ENCODE measurements around the gene IL2RA. TPM values are rescaled to one million over a fixed set of nuclear protein-coding genes. Genes with fewer than 3 reads are reported as not detected.
"Not testable (repeated sequence)": the region's sequence is repeated elsewhere in the genome, so short reads cannot be mapped to it uniquely, and the experiment has no call there.

The IL2RA gene

DNA sequence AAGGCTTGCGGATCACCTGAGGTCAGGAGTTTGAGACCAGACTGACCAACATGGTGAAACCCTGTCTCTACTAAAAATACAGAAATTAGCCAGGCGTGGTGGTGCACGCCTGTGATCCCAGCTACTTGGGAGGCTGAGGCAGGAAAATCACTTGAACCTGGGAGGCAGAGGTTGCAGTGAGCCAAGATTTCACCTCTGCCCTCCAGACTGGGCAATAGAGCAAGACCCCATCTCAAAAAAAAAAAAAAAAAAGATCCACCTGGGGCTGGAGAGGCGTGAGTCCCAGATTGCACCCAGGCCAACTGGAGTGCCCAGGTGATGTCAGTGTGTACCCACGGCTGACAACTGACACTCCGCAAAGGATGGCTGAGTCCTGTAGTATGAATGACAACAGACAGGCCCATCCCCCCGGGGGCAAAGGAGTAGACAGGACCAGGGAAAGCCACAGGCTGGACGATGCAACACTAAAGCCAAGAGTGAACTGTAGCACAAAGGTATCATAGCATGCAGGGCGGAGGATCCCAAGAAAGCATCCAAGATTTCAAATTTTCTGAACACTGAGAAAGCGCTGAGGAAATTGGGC, 99.7 kb downstream of the IL2RA start:
- H3K27me3 ChIP-seq (ENCODE audit: control insufficient read depth in 3 of 3, insufficient read depth in 3 of 3, low read depth in 1 of 3, low read length in 3 of 3) = peaks cover 0 to 29% (median 0%) of the 10 kb centered on the region in 3 experiments
- H2BK5ac ChIP-seq (ENCODE audit: low read length); H3K4me2 ChIP-seq (ENCODE audit: insufficient read depth, low read length, poor library complexity, severe bottlenecking); H3K4me1 ChIP-seq (ENCODE audit: control insufficient read depth in 2 of 2, insufficient read depth in 1 of 2, low read depth in 1 of 2, low read length in 2 of 2); H3K23ac ChIP-seq (ENCODE audit: low read depth, low read length, poor library complexity); H4K8ac ChIP-seq (ENCODE audit: low read depth, low read length); H3K14ac ChIP-seq (ENCODE audit: low read length); H3K4me3 ChIP-seq (ENCODE audit: low read length in 2 of 2); H3K9me3 ChIP-seq (replicated peaks in 1 of 2; ENCODE audit: control insufficient read depth in 2 of 2, insufficient read depth in 1 of 2, low read depth in 1 of 2, low read length in 2 of 2); H3K4ac ChIP-seq (ENCODE audit: low read length); H2AFZ ChIP-seq (ENCODE audit: low read length); DNase-seq (ENCODE audit: low spot score); H2AK5ac ChIP-seq (ENCODE audit: low read depth, low read length); H3K9ac ChIP-seq (ENCODE audit: low read depth, low read length, poor library complexity); H3K18ac ChIP-seq (ENCODE audit: low read length); H3K79me1 ChIP-seq (ENCODE audit: low read depth, low read length); H3K36me3 ChIP-seq (replicated peaks in 1 of 2; ENCODE audit: control insufficient read depth in 2 of 2, insufficient read depth in 2 of 2, low read length in 2 of 2); H2BK120ac ChIP-seq (ENCODE audit: low read depth, low read length); H3K27ac ChIP-seq (replicated peaks; ENCODE audit: low read length); H4K91ac ChIP-seq (ENCODE audit: low read depth, low read length, poor library complexity); H2BK15ac ChIP-seq (ENCODE audit: low read length); H2BK12ac ChIP-seq (ENCODE audit: low read length): not testable (repeated sequence)
- no CpG with 5 or more reads among the region's 10 CpGs for WGBS, 2 donors (ENCODE audit: extremely low coverage in 2 of 2, insufficient read length in 2 of 2, insufficient replicate concordance in 1 of 2)

DNA sequence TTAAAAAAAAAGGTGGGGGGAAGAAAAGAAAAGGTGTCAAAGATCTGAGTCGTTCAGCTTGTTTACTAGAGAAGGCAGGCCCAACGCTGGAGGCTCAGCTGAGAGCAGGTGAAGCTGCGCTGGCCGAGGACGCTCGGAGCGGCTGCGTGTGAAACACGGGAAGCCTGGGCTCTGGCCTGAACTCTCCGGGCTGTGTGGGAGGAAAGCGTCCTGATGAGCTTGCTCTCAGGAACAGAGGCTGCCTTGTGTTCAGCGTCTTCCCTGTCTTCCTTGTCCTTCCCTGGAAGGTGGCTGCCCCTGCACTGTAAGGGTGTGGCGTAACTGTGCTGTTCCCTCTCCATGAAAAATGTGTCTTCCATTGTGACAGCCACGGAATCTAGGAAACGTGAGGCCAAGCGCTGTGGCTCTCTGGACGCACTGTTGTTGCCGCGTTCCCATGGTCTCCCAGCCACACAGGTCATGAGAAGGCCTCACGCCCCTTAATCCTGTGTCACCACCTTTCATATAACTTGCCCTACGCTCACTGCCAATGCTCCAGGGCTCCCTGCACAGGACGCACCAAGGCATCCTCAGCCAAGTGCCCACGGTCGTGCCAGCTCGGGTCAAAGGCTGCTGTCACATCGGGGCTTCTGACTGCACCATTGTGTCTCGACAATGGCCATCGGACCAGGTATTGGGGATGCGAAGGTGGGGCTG, 100.6 kb downstream of the IL2RA start:
- no peak overlapping the region for H2BK15ac ChIP-seq (ENCODE audit: low read length)
- H2AFZ ChIP-seq (ENCODE audit: low read length) = no peak overlapping the region
- no peaks in the 10 kb centered on the region for H3K79me1 ChIP-seq (ENCODE audit: low read depth, low read length)
- no CpG with 5 or more reads among the region's 29 CpGs for WGBS, 2 donors (ENCODE audit: extremely low coverage in 2 of 2, insufficient read length in 2 of 2, insufficient replicate concordance in 1 of 2)
- H3K23ac ChIP-seq (ENCODE audit: low read depth, low read length, poor library complexity) = peak overlapping the region; percentile 16
- no peak overlapping the region for H3K4me2 ChIP-seq (ENCODE audit: insufficient read depth, low read length, poor library complexity, severe bottlenecking)
- no peak overlapping the region for H2BK120ac ChIP-seq (ENCODE audit: low read depth, low read length)
- DNase-seq (ENCODE audit: low spot score) = no peak
- H3K27me3 ChIP-seq (ENCODE audit: control insufficient read depth in 3 of 3, insufficient read depth in 3 of 3, low read depth in 1 of 3, low read length in 3 of 3) = peaks cover 0 to 29% (median 0%) of the 10 kb centered on the region in 3 experiments
- no peaks in the 10 kb centered on the region for H3K9me3 ChIP-seq (replicated peaks in 1 of 2; ENCODE audit: control insufficient read depth in 2 of 2, insufficient read depth in 1 of 2, low read depth in 1 of 2, low read length in 2 of 2)
- no peak overlapping the region for H3K27ac ChIP-seq (replicated peaks; ENCODE audit: low read length)
- H2BK5ac ChIP-seq (ENCODE audit: low read length) = no peak overlapping the region
- no peak overlapping the region for H3K9ac ChIP-seq (ENCODE audit: low read depth, low read length, poor library complexity)
- H3K4me1 ChIP-seq (ENCODE audit: control insufficient read depth in 2 of 2, insufficient read depth in 1 of 2, low read depth in 1 of 2, low read length in 2 of 2) = no peaks in the 10 kb centered on the region
- H3K14ac ChIP-seq (ENCODE audit: low read length) = peak overlapping the region; percentile 40
- H2AK5ac ChIP-seq (ENCODE audit: low read depth, low read length) = no peak overlapping the region
- H4K8ac ChIP-seq (ENCODE audit: low read depth, low read length) = peak overlapping the region; percentile 94
- no peaks in the 10 kb centered on the region for H3K36me3 ChIP-seq (replicated peaks in 1 of 2; ENCODE audit: control insufficient read depth in 2 of 2, insufficient read depth in 2 of 2, low read length in 2 of 2)
- no peak overlapping the region for H3K4ac ChIP-seq (ENCODE audit: low read length)
- H3K18ac ChIP-seq (ENCODE audit: low read length) = peak overlapping the region; percentile 11
- H3K4me3 ChIP-seq (ENCODE audit: low read length in 2 of 2) = no peak overlapping the region
- no peak overlapping the region for H2BK12ac ChIP-seq (ENCODE audit: low read length)
- no peak overlapping the region for H4K91ac ChIP-seq (ENCODE audit: low read depth, low read length, poor library complexity)

DNA sequence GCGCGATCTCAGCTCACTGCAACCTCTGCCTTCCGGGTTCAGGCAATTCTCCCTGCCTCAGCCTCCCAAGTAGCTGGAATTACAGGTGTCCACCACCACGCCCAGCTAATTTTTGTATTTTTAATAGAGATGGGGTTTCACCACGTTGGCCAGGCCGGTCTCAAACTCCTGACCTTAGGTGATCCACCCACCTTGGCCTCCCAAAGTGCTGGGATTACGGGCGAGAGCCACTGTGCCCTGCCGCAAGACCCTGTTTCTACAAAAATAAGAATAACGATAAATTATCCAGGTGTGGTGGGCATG, 101.2 kb downstream of the IL2RA start:
- H2AFZ ChIP-seq (ENCODE audit: low read length); H2AK5ac ChIP-seq (ENCODE audit: low read depth, low read length); H3K27ac ChIP-seq (replicated peaks; ENCODE audit: low read length); H4K91ac ChIP-seq (ENCODE audit: low read depth, low read length, poor library complexity); H3K23ac ChIP-seq (ENCODE audit: low read depth, low read length, poor library complexity); H3K4ac ChIP-seq (ENCODE audit: low read length); H2BK15ac ChIP-seq (ENCODE audit: low read length); H3K36me3 ChIP-seq (replicated peaks in 1 of 2; ENCODE audit: control insufficient read depth in 2 of 2, insufficient read depth in 2 of 2, low read length in 2 of 2); H3K4me3 ChIP-seq (ENCODE audit: low read length in 2 of 2); H3K9ac ChIP-seq (ENCODE audit: low read depth, low read length, poor library complexity); H3K18ac ChIP-seq (ENCODE audit: low read length); H3K9me3 ChIP-seq (replicated peaks in 1 of 2; ENCODE audit: control insufficient read depth in 2 of 2, insufficient read depth in 1 of 2, low read depth in 1 of 2, low read length in 2 of 2); H2BK12ac ChIP-seq (ENCODE audit: low read length); DNase-seq (ENCODE audit: low spot score); H4K8ac ChIP-seq (ENCODE audit: low read depth, low read length); H2BK5ac ChIP-seq (ENCODE audit: low read length); H2BK120ac ChIP-seq (ENCODE audit: low read depth, low read length); H3K4me1 ChIP-seq (ENCODE audit: control insufficient read depth in 2 of 2, insufficient read depth in 1 of 2, low read depth in 1 of 2, low read length in 2 of 2); H3K4me2 ChIP-seq (ENCODE audit: insufficient read depth, low read length, poor library complexity, severe bottlenecking); H3K79me1 ChIP-seq (ENCODE audit: low read depth, low read length); H3K14ac ChIP-seq (ENCODE audit: low read length): not testable (repeated sequence)
- H3K27me3 ChIP-seq (ENCODE audit: control insufficient read depth in 3 of 3, insufficient read depth in 3 of 3, low read depth in 1 of 3, low read length in 3 of 3) = peaks cover 0 to 29% (median 0%) of the 10 kb centered on the region in 3 experiments
- WGBS, 2 donors (ENCODE audit: extremely low coverage in 2 of 2, insufficient read length in 2 of 2, insufficient replicate concordance in 1 of 2) = no CpG with 5 or more reads among the region's 10 CpGs

Small RNAs within 50 kb of the gene (small RNA-seq; reads per million reads assigned to genes)
- gene RF00397 (ENCODE audit: insufficient read depth) = not detected
